Testis (tissue), 2 donors: ENCODE results near the gene ACSS1.

ENCODE experiments used
- POLR2A ChIP-seq: fragments of 450-650 bp; IDR thresholded peaks from one replicate; pipeline ENCODE4 v1.6.1; 2017; ENCODE audit warnings: antibody characterized with exemption, mild to moderate bottlenecking, moderate library complexity
- TF ChIP-seq, protein P1 (sequence below), 3 experiments: fragments of 450-650 bp in 2 of 3; fragments of 200-600 bp in 1 of 3; sonication (generic) in 1 of 3; IDR thresholded peaks; one replicate each; pipeline ENCODE4 v1.5.1; 2016 to 2019; ENCODE audit warnings: antibody characterized with exemption in 3 of 3, mild to moderate bottlenecking in 2 of 3, moderate library complexity in 1 of 3

- TF ChIP-seq POLR2A, result no peak
- TF ChIP-seq, protein P1, sequence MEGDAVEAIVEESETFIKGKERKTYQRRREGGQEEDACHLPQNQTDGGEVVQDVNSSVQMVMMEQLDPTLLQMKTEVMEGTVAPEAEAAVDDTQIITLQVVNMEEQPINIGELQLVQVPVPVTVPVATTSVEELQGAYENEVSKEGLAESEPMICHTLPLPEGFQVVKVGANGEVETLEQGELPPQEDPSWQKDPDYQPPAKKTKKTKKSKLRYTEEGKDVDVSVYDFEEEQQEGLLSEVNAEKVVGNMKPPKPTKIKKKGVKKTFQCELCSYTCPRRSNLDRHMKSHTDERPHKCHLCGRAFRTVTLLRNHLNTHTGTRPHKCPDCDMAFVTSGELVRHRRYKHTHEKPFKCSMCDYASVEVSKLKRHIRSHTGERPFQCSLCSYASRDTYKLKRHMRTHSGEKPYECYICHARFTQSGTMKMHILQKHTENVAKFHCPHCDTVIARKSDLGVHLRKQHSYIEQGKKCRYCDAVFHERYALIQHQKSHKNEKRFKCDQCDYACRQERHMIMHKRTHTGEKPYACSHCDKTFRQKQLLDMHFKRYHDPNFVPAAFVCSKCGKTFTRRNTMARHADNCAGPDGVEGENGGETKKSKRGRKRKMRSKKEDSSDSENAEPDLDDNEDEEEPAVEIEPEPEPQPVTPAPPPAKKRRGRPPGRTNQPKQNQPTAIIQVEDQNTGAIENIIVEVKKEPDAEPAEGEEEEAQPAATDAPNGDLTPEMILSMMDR (IDR thresholded peaks at IDR 0.05), result no peak
Observed at GRCh38 chr20:24996449-24997377, 61.2 kb downstream of the ACSS1 start.
